HG03558 (cell line): ENCODE data around the gene GLTP.

Experiments
- ATAC-seq: cut with Tn5 transposase; IDR thresholded peaks from one replicate; pipeline ENCODE4 v1.9.1; 2021; ENCODE audit warnings: moderate number of reproducible peaks; ENCODE audit not compliant: unreplicated experiment; ENCODE audit errors: extremely low read depth

The GLTP gene

DNA sequence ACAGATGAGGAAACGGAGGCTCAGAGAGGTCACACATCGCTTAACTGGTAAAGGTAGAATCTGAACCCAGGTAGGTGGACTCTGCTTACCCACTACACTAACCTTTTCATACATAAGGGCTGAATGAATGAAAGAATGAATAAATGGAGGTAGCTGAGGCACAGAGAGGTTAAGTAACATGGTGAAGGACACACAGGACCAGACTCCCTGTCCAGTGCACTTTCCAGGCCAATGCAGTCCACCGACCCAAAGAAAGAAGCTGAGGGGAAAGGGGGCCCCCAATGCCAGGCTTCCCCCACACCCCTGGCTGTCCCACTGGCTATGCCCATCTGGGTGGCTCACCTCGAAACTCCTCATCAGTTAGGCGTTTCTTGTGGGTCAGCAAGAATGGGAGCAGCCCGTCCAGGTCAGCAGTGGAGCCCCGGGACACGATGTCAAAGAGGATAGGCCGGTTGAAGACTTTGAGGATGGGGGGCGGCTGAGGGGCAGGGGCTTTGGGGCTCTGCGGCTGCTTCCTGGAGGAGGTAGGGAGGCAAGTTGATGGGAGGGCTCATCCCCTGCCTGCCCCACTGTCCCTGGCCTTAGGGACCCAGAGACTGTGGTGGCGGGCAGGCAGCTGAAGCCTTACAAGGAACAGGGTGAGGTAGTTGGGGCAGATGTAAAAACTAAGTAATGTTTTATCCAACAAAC is 72.2 kb downstream of the GLTP start:
- no peak for ATAC-seq

- ATAC-seq: no peak
Observed at GRCh38 chr12:109804820-109805761, 75.2 kb downstream of the GLTP start.

GRCh38 chr12:109803678-109804077 is 76.7 kb downstream of the GLTP start:
- ATAC-seq: no peak

DNA sequence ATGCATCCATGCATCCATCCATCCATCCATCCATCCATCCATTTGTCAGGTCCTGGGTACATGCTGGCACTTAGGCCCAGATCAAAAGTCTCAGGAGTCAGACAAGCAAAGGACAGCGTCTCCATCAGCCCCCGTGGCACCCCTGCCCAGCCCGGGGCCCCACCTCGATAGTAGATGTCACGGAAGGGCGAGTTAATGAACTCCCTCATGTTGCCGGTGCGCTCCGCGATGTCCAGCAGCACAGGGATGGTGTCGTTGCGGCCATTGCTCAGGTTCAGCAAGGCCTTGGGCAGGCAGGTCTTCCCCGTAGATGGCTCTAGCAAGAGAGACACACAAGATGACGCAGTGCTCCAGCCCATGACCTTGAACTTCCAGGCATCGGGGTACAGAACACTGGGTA is 77.5 kb downstream of the GLTP start:
- no peak for ATAC-seq
